T-helper 2 cell (primary cell): ENCODE measurements around the gene GGCX.
A peak's percentile ranks its signal among the peaks of the same experiment; 100 is the strongest.

Source experiments
- DNase-seq, 5 experiments: peaks; one replicate each; pipeline versions ENCODE4 v3.0.0 to v3.0.0-alpha.2; 2012 to 2022

Gene GGCX

GRCh38 chr2:85540133-85540648 lies 21.1 kb downstream of the GGCX start:
- peak in 1 of 5 experiments; percentile 11 for DNase-seq

DNA sequence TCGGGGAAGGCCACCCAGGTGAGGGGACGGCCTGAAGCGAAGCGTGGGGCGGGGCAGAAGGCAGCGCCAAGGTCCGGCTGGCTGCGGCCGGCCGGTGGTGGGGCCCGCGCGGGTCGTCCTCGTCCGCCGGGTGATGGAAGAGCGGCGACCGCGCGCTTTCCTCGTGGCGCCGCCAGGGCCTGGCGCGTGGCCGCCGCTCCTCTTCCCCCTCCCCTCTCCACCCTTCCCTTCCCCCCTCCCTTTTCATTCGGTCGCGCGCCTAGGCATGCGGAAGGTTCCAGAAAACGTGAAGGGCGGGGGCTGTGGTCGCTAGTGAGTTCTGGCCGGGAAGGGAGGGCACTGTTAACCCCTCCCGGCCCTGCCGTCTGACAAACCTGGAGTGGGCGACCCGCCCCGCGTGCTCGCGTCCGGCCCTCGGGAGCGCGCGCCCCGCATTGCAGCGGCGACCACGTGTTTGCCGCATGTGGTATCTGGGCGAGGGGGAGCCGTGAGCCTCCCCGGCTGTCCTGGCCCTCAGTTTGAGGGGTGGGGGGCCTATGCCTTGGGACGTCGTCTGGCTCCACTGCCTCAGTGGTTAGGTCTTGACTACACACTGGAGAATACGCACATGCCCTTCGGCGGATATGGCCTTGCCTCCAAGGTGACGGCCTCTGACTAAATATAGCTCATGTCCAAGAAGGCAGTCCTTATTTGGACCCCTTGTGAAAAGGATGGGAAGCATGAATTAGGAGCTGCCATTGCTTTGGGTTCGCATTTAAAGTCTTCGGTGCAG lies 21.7 kb downstream of the GGCX start:
- DNase-seq, result peak; percentile 39 to 87 (median 64)

GRCh38 chr2:85538507-85539360 lies 22.6 kb downstream of the GGCX start, which contains the start of gene MAT2A:
Gene MAT2A, plus strand, starts transcription at chr2:85539168. Its CDS starts 120 bp downstream, at chr2:85539288.
- peak; percentile 71 to 89 (median 80) for DNase-seq

GRCh38 chr2:85537600-85538506 lies 23.4 kb downstream of the GGCX start:
- peak in 1 of 5 experiments; percentile 71 for DNase-seq

- no peak for DNase-seq
Measured at GRCh38 chr2:85536479-85536878, 24.8 kb downstream of the GGCX start.

- DNase-seq, result no peak
Measured at GRCh38 chr2:85534881-85535280, 26.4 kb downstream of the GGCX start.

- DNase-seq, result no peak
Measured at GRCh38 chr2:85534099-85534498, 27.2 kb downstream of the GGCX start.

DNA sequence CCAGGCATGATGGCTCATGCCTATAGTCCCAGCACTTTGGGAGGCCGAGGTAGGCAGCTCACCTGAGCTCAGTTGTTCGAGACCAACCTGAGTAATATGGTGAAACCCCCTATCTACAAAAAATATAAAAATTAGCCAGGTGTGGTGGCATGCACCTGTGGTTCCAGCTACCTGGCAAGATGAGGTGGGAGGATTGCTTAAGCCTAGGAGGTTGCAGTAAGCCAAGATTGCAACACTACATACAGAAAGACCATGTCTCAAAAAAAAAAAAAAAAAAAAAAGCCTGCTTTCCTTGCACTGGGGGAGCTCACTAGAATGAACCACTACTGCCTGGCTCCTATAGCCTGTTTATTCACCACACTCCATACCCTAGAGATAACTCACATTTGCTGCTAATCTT lies 29.7 kb downstream of the GGCX start:
- no peak for DNase-seq

DNA sequence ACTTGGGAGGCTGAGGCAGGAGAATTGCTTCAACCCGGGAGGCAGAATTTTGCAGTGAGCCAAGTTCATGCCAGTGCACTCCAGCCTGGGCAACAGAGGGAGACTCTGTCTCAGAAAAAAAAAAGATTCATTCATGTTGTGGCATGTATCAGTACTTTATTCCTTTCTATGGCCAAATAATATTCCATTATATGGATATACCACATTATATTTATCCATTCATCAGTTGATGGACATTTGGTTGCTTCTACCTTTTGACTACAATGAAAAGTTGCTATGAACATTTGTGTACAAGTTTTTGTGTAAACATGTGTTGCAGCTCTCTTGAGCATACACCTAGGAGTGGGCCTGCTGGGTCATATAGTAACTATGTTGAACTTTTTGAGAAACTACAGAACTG lies 31.5 kb downstream of the GGCX start:
- DNase-seq, result no peak

- DNase-seq, result no peak
Measured at GRCh38 chr2:85528355-85528754, 32.9 kb downstream of the GGCX start.

- no peak for DNase-seq
Measured at GRCh38 chr2:85527787-85528186, 33.5 kb downstream of the GGCX start.

- DNase-seq, result no peak
Measured at GRCh38 chr2:85525567-85525966, 35.7 kb downstream of the GGCX start.

- no peak for DNase-seq
Measured at GRCh38 chr2:85525029-85525428, 36.3 kb downstream of the GGCX start.

DNA sequence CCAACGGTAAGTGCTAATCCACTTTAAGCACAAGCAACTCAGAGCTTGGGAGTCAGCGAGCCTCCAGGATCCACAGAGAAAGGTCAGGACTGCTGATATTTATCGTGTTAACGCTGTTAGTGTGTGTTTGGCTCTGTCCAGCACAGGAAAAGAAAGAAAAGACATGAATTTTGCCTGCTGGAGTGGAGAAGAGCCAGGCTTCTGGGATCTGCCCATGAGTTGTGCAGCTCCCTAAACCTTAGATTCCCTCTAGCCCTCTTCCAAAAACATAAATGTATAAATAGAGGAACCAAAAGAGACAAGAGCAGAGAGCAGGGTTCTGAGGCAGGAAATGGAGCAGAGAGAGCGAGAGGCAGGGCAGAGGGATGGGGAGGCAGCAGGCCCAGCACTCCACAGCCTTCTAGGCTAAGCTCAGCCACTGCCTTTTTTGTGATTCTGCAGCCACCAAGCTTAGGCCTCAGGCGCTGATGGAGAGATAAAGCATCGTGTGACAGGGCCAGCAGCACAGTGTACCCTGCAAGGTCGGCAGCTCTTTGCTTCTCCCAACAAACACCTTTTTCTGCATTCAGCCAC lies 36.9 kb downstream of the GGCX start:
- peak in 1 of 5 experiments; percentile 50 for DNase-seq

DNA sequence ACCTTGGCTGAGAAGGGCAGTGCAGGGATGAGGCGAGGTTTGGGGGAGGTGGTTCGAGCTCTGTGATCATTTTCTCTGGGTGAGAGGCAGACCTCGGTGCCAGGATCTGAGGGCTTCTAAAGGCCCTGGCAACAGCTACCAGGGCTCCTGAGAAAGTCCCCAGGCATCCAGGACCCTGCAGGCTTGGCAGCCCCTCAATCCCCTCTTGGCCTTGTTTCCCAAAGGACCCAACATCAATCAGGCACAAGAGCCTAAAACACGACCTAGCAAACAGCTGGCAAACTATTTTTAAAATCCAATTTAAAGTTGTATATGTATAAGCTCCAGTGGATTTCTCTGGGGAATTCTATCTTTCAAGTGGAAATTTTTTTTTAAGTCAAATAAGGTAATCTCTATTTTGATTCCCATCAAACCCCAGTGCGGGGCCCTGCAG lies 37.4 kb downstream of the GGCX start:
- DNase-seq, result no peak

DNA sequence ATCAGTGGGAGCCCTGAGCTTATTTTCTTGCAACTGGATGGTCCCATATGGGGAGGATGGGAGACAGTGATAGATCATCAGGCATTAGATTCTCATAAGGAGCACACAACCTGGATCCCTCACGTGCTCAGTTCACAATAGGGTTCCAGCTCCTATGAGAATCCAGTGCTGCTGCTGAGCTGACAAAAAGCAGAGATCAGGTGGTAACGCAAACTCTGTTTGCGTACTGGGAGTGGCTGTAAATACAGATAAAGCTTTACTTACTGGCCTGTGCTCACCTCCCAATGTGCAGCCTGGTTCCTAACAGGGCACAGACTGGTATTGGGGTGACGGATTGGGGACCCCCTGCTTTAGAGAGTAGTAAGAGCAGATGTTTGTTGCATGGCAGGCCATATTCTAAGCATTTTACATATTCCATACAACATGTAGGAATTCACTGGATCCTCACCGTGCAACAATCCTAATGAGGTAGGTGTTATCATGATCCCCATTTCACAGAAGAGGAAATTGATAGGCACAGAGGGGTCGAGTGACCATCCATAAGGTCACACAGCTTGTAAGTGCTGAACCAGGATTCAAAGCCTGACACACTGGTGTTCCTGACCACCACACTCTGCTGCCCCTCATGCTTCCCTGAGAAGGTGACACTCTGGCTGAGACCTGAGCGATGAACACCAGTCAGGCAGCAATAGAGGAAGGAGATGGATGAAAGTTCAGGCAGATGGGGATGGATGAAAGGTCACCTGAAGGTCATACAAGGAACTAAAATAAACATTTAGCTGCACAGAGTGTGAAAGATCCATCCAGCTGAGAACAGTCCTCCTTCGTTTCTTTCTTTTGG lies 38.0 kb downstream of the GGCX start:
- DNase-seq, result no peak

GRCh38 chr2:85522090-85522647 lies 39.1 kb downstream of the GGCX start:
- no peak for DNase-seq

GRCh38 chr2:85516653-85517389 lies 44.5 kb downstream of the GGCX start:
- no peak for DNase-seq

- DNase-seq, result no peak
Measured at GRCh38 chr2:85514323-85514722, 47.0 kb downstream of the GGCX start.
